HG02852 (cell line): Measurements from ENCODE around the gene SEMA5A.

Experiments
- ATAC-seq: cut with Tn5 transposase; IDR thresholded peaks from one replicate; pipeline ENCODE4 v1.9.1; 2021; ENCODE audit warnings: mild to moderate bottlenecking, moderate library complexity; ENCODE audit not compliant: unreplicated experiment

The SEMA5A gene

GRCh38 chr5:9545992-9546851 lies at the start of gene SEMA5A:
TSS of gene SEMA5A (minus strand) at chr5:9546075. CDS start at chr5:9379946, 166,129 bp downstream.
- ATAC-seq = no peak

GRCh38 chr5:9594913-9595312 lies 49.0 kb upstream of the SEMA5A start:
- no peak for ATAC-seq

- ATAC-seq = no peak
Measured at GRCh38 chr5:9589049-9589835, 43.4 kb upstream of the SEMA5A start.

GRCh38 chr5:9588254-9588653 lies 42.4 kb upstream of the SEMA5A start:
- no peak for ATAC-seq

GRCh38 chr5:9587135-9587534 lies 41.3 kb upstream of the SEMA5A start:
- ATAC-seq = no peak

GRCh38 chr5:9582406-9582805 lies 36.5 kb upstream of the SEMA5A start:
- no peak for ATAC-seq

GRCh38 chr5:9573796-9574195 lies 27.9 kb upstream of the SEMA5A start:
- no peak for ATAC-seq

- ATAC-seq = no peak
Measured at GRCh38 chr5:9572246-9572645, 26.4 kb upstream of the SEMA5A start.

GRCh38 chr5:9570876-9571275 lies 25.0 kb upstream of the SEMA5A start:
- no peak for ATAC-seq

- ATAC-seq = no peak
Measured at GRCh38 chr5:9567039-9567438, 21.2 kb upstream of the SEMA5A start.

- no peak for ATAC-seq
Measured at GRCh38 chr5:9564752-9565151, 18.9 kb upstream of the SEMA5A start.

- no peak for ATAC-seq
Measured at GRCh38 chr5:9562141-9562540, 16.3 kb upstream of the SEMA5A start.

- ATAC-seq = no peak
Measured at GRCh38 chr5:9559965-9560364, 14.1 kb upstream of the SEMA5A start.

- ATAC-seq = no peak
Measured at GRCh38 chr5:9558319-9558965, 12.6 kb upstream of the SEMA5A start.

GRCh38 chr5:9557696-9558095 lies 11.8 kb upstream of the SEMA5A start:
- ATAC-seq = no peak

GRCh38 chr5:9555961-9556360 lies 10.1 kb upstream of the SEMA5A start:
- no peak for ATAC-seq

GRCh38 chr5:9554122-9554521 lies 8.2 kb upstream of the SEMA5A start:
- no peak for ATAC-seq

GRCh38 chr5:9553561-9553960 lies 7.7 kb upstream of the SEMA5A start:
- no peak for ATAC-seq

- peak; percentile 57 for ATAC-seq
Measured at GRCh38 chr5:9551567-9552537, 6.0 kb upstream of the SEMA5A start.

GRCh38 chr5:9549941-9550340 lies 4.1 kb upstream of the SEMA5A start:
- ATAC-seq = no peak
